Fibroblast of skin of right quadriceps (primary cell): ENCODE results near the gene CDYL.
"Not testable (repeated sequence)": the region's sequence is repeated elsewhere in the genome, so short reads cannot be mapped to it uniquely, and the experiment has no call there.

Source experiments
- DNase-seq: peaks from one replicate; pipeline ENCODE4 v3.0.0-alpha.2; 2013

CDYL gene

DNA sequence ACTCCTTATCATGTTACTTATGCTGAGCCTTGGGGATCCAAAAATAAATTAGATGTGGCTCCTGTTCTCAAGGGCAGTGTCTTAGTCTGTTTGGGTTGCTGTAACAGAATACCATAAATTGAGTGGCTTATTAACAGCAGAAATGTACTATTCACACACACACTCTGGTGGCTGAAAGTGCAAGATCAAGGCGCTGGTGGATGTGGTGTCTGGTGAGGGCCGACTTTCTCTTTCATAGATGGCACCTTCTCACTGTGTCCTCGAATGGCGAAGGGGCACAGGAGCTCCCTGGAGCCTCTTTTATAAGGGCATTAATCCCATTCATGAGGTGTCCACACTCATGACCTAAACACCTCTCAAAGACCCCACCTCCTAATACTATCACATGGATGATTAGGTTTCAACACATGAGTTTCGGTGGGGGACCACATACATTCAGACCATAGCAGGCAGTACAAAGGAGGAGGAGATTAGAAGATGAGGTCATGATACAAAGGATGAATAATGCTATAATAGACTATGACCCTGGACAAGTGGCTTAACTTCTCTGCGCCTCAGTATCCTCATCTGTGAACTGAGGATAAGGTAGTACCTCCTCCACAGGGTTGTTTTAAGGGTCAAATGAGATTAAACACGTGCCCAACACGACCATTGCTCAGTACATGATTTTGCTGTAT, 193.5 kb downstream of the CDYL start:
- no peak for DNase-seq

DNA sequence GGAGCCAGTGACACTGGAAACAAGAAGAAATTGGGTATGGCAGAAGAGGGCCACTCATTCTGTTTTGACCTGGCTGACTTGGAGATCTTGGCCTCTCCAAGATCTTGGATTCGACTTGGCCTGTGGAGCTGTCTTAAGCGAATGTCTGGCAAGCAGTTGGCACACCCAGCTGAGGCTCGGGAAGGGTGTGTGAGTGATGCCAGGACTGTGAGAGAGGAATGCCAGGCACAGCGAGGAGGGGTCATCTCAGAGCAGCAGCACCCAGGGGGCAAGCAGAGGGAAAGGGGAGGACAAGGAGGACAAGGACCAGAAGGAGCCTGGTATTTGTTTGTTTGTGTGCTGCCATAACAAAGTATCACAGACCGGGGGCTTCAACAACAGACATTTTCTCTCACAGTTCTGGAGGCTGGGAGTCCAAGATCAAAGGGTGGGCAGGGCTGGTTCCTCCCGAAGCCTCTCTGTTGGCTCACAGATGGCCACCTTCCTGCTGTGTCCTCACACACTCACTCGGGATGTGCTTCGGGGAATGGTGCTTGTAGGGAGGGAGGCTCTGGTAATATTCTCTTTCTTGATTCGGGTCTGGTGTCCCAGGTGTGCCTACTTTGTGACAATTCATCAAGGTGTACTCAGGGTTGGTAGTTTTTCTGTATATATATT, 194.7 kb downstream of the CDYL start:
- no peak for DNase-seq

DNA sequence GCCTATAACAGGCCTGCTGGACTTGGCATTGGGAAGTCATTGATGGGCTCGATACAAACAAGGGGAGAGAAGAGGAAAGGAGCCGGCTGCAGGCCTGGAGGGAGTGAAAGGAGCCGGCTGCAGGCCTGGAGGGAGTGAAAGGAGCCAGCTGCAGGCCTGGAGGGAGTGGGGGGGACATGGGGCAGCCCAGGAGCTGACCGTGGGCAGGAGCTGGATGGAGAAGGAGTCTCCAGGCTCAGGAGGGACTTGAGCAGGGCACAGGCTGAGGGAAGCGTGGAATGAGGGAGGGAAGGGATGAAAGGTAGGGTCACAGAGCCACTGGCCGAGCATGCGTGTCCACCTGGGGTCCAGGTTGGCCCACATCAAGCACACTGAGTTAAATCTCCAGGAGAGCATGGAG, 195.6 kb downstream of the CDYL start:
- DNase-seq, result no peak

DNA sequence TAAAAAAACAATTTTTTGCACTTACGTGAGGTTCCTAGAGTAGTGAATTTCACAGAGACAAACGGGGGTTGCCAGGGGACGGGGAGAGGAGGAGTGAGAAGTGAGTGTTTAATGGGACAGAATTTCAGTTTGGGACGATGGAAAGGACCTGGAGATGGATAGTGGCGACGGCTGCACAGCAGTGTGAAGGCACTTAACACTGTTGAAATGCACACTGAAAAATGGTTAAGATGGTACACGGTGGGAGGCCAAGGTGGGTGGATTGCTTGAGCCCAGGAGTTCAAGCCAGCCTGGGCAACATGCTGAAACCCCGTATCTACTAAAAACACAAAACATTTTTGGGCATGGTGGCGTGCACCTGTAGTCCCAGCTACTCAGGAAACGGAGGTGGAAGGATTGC, 196.2 kb downstream of the CDYL start:
- DNase-seq, result no peak

DNA sequence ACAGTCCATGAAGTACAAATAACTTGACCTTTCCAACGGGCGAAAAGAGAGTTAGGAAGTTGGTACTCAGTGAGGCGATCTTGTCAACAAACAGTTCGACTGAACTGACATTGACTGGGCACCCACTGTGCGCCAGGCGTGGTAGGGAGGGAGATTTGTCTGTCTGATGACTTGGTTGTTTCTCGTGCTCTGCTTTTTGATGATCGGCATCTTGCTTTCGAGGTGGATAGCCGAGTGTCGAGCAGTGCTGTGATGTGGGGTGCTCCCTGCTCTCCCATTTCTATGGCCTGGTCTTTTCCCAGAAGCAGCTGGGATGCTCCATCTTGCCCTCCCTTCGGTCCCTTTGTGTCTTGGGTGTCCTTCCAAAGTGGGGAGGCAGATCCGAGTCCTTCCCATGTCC, 197.2 kb downstream of the CDYL start:
- DNase-seq, result no peak

DNA sequence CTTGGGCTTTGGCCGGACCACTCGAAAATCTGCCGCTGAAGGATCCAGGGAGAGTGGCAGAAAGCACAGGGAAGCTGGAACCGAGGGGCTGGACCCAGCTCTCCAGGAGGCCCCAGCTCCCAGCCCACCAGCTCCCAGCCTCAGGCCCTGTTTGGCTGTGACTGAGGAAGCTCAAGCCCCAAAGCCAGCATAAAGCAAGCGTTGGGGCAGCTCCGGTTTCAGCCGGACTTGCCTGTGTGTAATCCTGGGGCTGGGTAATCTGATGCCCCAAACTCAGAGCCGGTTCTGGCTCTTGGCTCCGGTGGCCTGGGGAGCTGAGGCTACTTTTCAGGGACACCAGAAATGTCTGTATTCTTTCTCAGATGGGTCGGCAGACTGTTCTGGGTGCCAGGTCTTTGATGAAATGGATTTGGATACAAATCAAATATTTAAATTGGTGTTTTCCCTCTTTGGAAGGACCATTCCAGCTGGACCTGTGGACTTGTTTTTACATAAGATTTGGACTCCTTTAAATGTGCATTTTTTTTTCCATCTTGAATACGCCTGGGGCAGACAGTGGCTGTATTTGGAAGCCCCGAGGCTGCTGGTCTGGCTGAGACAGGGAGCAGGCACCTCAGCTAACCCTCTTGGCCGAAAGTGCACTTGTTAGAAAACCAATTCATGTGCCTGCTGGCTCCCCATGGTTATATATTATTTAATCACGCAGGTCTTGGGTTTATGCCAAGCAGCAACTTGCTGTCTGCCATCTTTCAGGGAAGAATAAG, 198.0 kb downstream of the CDYL start:
- peak; percentile 44 for DNase-seq

DNA sequence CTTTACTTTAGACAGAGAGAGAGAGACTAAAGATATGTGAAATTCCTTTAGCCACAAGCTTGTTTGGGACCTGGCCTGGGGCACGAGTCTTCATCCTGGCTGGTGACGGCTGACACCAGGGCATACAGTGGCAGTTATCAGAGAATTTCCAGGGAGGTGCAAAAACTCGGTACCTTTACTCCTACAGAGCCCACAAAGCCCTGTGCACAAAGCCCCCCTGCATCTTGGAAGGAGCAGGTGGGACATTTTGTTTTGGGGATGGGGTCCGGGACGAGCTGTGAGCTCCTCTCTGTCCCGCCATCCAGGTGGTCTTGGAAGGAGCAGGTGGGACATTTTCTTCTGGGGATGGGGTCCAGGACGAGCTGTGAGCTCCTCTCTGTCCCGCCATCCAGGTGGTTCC, 198.8 kb downstream of the CDYL start:
- DNase-seq, result no peak

DNA sequence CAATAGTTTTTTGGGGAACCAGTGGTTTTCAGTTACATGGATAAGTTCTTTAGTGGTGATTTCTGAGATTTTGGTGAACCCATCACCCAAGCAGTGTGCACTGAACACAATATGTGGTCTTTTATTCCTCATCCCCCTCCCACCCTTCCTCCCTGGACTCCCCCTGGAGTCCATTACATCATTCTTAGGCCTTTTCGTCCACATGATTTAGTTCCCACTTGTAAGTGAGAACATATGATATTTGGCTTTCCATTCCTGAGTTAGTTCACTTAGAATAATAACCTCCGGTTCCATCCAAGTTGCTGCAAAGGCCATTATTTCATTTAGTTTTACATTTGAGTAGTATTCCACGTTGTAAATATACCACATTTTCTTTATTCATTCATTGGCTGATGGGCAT, 199.3 kb downstream of the CDYL start:
- no peak for DNase-seq

DNA sequence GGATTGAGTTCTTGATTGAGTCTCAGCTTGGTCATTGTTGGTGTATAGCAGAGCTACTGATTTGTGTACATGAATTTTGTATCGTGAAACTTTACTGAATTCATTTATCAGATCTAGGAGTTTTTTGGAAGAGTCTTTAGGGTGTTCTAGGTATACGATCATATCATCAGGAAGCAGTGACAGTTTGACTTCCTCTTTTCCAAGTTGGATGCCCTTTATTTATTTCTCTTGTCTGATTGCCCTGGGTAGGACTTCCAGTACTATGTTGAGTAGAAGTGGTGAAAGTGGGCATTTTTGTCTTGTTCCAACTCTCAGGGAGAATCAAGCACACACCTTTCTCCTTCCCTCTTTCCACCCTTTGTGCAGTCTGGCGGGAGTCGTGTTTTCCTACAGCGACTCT, 201.3 kb downstream of the CDYL start:
- no peak for DNase-seq

DNA sequence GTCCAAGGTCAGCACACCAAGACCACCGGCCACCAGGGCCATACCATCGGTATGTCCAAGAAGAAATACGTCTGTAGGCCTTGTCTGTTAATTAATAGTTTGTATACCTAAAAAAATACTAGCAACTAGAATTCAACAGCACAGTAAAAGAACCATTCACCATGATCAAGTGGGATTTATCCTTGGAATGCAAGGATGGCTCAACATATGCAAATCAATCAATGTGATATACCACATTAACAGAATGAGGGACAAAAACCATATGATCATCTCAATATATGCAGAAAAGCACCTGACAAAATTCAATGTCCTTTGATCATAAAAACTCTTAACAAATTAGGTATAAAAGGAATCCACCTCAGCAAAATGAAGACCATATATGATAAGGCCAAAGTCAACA, 203.2 kb downstream of the CDYL start:
- no peak for DNase-seq

DNA sequence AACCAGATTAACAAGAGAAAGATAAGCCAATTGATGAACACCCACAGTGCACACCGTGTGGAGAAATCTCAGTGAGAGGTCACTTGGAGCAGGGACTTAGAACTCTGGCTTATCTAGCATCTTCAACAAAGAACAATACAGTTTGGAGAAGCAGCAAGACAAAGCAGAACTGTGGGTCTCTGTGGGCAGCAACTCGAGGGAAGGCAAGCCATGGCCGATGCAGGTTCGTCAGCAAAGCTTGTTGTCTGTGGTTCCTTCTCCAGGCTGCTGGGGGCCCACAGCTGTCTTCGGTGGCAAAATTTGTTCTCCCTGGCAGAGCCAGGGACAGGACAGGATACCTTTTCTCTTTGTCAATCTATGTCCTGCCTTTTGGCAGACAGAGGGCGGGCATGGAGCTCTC, 205.6 kb downstream of the CDYL start:
- no peak for DNase-seq

DNA sequence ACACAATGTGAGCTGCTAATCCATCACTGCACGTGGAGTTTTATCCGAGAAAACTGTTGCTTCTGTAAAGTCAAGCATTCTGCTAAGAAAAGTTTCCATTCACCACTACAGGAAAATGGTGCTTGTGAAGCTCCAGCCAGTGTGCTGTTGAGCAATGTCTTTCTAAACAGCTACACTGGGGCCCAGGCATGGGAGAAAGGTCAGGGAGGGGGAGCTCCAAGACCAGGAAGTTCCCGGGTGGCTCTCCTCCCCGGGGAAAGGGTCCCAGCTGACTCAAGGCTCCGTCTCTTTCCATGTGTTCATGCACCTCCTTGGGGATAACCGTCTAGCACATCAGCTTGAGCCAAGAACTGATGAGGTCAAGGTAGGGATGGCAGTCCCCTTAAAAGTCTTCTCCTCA, 207.1 kb downstream of the CDYL start:
- DNase-seq, result no peak

DNA sequence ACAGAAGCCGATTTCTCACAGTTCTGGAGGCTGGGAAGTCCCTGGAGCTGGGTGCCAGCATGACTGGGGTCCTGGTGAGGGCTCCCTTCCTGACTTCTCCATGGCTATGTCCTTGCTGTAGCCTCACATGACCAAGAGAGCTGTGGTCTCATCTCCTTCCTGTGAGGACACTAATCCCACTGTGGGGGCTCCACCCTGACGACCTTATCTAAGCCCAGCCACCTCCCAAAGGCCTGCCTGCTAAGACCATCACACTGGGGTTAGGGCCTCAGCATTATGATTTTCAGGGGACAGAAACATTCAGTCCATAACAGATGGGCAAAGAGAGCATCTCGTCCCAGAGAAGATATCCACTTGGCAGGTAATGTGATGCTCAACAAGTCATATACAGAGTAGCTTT, 210.8 kb downstream of the CDYL start:
- DNase-seq, result no peak

DNA sequence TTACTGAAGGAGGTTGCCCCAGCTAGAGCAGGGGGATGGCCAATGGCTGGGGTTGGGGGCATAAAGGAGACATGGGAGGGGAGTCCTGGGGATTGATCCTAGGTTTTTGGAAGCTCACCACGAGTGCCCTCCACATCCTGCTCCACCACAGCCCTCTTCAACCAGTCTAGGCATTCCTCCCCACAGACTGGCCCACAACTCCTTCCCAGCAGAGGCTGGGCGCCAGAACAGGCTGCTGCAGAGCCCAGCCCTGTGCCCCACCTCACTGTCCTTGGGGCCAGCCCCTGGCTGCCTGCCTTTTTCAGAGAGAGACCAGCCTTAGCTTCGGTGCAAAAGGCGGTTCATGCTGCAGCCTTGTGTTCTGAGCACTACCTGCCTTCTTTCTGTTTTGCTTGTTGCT, 211.2 kb downstream of the CDYL start:
- no peak for DNase-seq

DNA sequence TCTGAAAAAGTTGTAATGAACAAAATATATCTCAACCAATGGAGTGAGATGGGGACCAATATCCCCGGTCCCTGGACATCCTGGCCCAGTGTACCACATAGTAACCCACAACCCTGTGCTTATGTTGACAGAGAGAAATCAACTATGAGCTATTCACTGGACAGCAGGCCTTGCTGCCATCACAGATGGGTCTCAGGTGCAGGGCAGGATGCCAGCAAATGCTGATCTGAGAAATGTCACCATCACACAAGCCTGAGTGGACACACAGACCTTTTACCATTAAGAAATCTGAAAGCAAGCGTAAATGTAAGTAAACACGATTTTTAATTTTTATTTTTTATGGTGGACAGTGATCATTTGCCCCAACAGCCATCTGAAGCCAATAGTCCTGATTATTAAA, 218.5 kb downstream of the CDYL start:
- no peak for DNase-seq

DNA sequence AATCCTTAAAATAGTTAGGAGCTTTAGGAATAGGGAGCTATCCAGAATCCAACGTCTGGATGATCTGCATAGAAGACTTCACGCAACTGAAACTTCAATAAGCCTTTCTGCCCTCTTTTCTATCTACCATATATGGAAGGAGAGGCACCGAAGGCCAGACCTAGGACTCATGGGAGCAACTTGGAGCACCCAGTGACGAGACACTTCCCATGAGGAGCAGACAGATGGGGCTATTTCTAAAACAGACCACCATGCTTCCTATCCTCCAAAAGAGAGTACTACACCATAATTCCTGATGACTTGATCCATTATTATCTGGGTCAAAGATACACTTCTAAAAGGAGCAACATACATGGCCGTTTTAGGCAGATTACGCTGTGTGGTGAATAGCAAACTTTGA, 221.7 kb downstream of the CDYL start:
- DNase-seq, result no peak

DNA sequence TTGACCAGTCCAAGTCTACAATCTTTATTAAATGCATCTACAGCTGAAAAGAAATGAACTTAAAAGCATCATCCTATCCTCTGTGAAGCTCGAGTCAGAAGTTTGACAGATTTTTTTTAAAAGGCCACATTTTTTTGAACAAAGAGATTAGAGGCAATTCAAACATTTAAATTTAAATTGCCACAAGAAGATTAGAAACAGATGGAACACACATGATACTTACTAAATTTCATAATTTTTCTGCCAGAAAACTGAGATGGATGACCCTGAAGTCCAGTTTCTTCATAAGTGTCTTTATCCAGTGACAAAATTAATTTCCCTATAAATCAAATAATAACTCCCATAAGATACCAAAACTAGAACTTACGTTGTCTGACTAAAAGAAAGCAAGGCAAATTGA, 223.4 kb downstream of the CDYL start:
- DNase-seq, result no peak

DNA sequence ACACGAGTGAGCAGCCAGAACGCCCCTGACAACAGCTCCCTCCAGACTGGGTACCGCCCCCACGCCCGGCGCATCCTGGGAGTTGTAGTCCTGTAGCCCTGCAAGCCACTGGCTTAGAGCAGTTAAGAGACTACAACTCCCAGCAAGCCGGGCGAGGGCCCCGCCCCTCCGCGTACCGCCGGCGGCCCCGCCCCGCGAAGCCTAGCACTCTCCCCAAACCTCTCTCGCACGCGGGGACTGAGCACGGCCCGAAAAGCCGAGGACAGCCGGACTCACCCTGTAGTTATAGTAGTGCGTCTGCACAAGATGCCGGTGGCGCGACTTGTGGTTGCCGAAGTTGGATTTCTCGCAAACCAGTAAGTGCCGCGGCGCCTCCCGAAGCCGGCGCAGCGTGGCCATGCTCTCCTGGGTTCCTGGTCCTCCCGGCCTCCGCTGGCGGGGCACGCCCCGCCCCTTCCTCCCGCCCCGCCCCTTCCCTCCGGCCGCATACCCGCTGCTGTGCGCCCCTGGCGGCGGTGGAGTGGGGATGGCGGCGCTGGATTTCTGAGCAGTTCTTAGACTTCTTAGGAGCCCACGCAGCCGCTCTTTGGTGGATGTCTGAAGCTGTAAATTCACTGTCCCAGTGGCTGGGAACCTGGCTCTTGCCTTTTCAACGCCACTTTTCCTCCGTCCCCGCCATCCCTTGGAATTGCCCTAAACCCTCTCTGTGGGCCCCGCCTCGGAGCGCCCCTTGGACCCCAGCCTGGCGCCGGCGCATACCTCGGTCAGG, 227.6 kb downstream of the CDYL start, which contains the start of gene RPP40:
RPP40 (minus strand) TSS at position 434 of the 769 bp plus-strand sequence; CDS start at position 399, 35 bp downstream.
- DNase-seq, result peak; percentile 97

DNA sequence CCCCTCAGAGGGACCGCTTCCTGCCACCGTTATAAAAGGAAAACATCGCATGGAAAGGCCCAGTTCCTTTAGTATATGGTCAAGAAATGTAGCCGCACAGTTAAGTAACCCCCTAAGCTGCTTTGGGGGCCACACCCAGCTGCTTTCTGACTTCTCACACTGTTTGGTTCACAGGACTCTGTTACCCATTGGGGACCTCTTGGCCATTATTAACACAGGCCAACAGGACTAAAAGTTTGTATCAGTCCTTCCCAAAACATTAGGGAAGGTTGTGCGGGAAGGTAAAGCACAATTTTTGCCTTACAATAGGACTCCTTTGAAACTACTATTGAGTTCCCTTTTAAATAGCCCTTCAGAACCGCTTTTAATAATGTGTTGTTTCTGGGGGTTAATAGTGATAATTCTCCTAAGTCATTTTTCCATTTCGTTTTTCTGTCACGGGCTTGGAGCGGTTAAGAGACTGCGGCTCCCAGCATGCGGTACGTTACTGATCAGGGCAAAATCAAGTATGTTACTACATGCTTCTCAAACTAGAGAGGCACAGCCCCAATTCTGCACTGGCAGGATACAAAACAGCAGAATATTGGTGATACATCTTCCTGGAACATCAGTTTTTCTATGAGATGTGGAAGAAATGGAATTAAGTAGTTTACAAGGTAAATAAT, 228.3 kb downstream of the CDYL start:
- DNase-seq, result no peak

DNA sequence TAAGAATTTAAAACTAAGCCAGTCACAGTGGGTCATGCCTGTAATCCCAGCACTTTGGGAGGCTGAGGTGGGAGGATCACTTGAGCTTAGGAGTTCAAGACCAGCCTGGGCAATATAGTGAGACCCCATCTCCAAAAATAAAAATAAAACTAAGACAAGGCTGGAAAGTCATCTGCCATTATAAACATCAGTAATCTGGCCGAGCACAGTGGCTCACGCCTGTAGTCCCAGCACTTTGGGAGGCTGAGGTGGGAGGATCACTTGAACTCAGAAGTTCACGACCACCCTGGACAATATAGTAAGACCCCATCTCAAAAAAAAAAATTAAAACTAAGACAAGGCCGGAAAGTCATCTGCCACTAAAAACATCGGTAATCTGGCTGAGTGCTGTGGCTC, 228.8 kb downstream of the CDYL start:
- DNase-seq, result not testable (repeated sequence)
